Skin epidermis (tissue), 12 donors: Measurements from ENCODE around the gene GTF2H3.

Experiments used
- H3K27ac ChIP-seq, 21 experiments: fragments of 200-600 bp; sonication (generic) in 11 of 21; one replicate each; pipeline ENCODE4 v1.5.0; 2020; ENCODE audit warnings: mild to moderate bottlenecking in 3 of 21, inconsistent platforms in 2 of 21, moderate library complexity in 2 of 21
- H3K4me3 ChIP-seq, 7 experiments: fragments of 200-600 bp; sonication (generic) in 2 of 7; one replicate each; pipeline ENCODE4 v1.5.0; 2020; ENCODE audit warnings: inconsistent platforms in 2 of 7, mild to moderate bottlenecking in 2 of 7, moderate library complexity in 1 of 7

Gene GTF2H3

GRCh38 chr12:123690191-123690840, 56.7 kb downstream of the GTF2H3 start:
- H3K4me3 ChIP-seq = no peak overlapping the region
- no peak overlapping the region for H3K27ac ChIP-seq

GRCh38 chr12:123696207-123696606, 62.6 kb downstream of the GTF2H3 start:
- H3K27ac ChIP-seq = no peak overlapping the region
- H3K4me3 ChIP-seq = no peak overlapping the region

- no peak overlapping the region for H3K27ac ChIP-seq
- H3K4me3 ChIP-seq = no peak overlapping the region
Observed at GRCh38 chr12:123696646-123697045, 63.0 kb downstream of the GTF2H3 start.

- no peak overlapping the region for H3K27ac ChIP-seq
- no peak overlapping the region for H3K4me3 ChIP-seq
Observed at GRCh38 chr12:123705935-123706334, 72.3 kb downstream of the GTF2H3 start.

DNA sequence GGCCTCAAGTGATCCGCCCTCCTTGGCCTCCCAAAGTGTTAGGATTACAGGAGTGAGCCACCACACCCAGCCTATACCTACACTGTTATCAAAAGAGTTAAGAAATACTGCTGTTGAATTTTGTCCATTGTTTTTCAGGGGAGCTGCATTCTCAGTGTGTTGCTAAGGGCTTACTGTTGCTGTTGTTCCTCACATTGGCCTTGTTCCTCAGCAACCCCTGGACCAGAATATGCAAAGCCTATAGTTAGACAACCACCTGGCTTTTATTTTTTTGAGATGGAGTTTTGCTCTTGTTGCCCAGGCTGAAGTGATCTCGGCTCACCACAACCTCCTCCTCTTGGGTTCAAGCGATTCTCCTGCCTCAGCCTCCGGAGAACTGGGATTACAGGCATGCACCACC, 73.8 kb downstream of the GTF2H3 start:
- H3K27ac ChIP-seq = no peak overlapping the region
- no peak overlapping the region for H3K4me3 ChIP-seq
